ENCODE measurements around the gene MOCS1.

Gene MOCS1

DNA sequence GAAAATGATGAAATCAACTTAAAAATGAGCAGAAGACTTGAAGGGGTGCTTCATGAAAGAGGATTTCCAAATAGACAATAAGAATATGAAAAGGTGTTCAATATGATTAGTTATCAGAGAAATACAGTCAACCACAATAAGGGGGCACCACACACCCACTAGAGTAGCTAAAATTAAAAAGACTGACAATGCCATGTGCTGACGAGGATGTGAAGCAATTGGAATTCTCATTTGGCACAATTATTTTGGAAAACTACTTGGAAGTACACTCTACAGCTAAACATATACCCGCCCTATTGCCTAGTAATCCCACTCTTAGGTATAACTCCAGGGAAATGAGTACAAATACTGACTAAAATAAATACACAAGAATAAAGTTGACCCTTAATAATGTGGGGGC lies 45.0 kb downstream of the MOCS1 start:
- 100% methylated on average over 2 of the region's 2 CpGs for WGBS

DNA sequence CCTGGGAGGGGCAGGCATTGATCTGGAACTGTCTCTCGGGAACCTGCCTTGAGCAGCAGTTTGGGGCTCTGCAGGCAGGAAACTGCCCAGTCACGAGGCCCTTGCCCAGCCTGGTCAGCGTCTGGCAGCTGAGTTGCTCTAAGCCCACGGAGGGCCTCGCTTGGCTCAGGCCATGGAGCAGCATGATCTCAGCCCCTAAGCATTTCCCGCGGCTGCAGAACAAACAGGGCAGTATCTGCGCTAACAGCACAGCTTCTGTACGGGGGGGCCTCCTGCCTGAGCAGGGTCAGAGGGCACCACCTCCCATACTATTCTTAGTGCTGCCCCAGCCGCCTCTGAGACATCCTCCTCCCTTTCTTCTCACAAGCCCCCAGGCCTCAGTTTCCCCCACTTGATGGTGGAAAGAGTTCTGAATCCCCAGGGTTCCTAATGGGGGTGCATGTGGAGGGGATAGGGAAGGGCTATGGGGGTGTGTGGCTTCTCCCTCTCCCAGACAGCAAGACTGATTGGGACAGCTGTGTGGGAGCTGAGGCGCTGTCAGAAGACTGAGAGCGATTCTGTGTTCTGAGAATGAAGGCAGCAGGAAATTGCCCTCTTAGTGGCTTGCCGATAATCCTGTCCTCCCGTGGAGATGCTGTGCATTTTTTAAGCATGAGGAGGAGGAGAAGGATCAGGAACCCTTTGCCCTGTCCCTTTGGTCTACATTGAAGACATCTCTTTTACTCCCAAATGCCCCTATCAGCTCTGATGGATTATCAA lies 46.4 kb downstream of the MOCS1 start:
- Histone ChIP-seq H3K14ac (ENCODE audit: low read length in 2 of 2) (no peak overlapping the region), H3K27me3 (ENCODE audit: control insufficient read depth in 1 of 2, insufficient read depth in 1 of 2, low read length in 2 of 2) (no peaks in the 10 kb centered on the region), H4K8ac (ENCODE audit: low read length) (peak overlapping the region; percentile 93), H3K9me3 (ENCODE audit: control insufficient read depth, low read length) (no peaks in the 10 kb centered on the region), H3K4me2 (ENCODE audit: low read length, poor library complexity, severe bottlenecking) (no peak overlapping the region), H3K9ac (ENCODE audit: low read length) (peak overlapping the region; percentile 51), H3K4ac (ENCODE audit: low read depth in 1 of 2, low read length in 2 of 2) (peak overlapping the region; percentile 52 to 64), H2BK5ac (ENCODE audit: low read depth, low read length, poor library complexity, severe bottlenecking) (peak overlapping the region; percentile 99), H2AK5ac (ENCODE audit: low read length, severe bottlenecking) (peak overlapping the region; percentile 92), H3K79me1 (replicated peaks; ENCODE audit: low read length, poor library complexity, severe bottlenecking) (no peaks in the 10 kb centered on the region), H3K4me3 (ENCODE audit: insufficient read depth in 1 of 2, low read depth in 1 of 2, low read length in 2 of 2) (no peak overlapping the region), H2BK12ac (ENCODE audit: low read length in 2 of 2) (peak overlapping the region; percentile 76 to 95), H3K27ac (ENCODE audit: low read length, poor library complexity, severe bottlenecking) (peak overlapping the region; percentile 94), H2BK15ac (ENCODE audit: low read depth, poor library complexity, severe bottlenecking) (peak overlapping the region; percentile 87), H3K4me1 (ENCODE audit: control insufficient read depth, insufficient read depth, low read depth, low read length) (peaks cover 51% of the 10 kb centered on the region), H3K18ac (ENCODE audit: low read depth in 1 of 2, low read length in 2 of 2) (peak overlapping the region; percentile 89 to 97), H2AFZ (ENCODE audit: low read depth, low read length) (peak overlapping the region; percentile 34), H3K36me3 (ENCODE audit: control insufficient read depth in 1 of 2, insufficient read depth in 2 of 2, low read depth in 1 of 2, low read length in 2 of 2) (peaks cover 0 to 5% of the 10 kb centered on the region in 2 experiments), H3K23ac (ENCODE audit: low read length in 2 of 2) (no peak overlapping the region), H2BK120ac (ENCODE audit: low read depth, low read length) (peak overlapping the region; percentile 93), H4K91ac (ENCODE audit: low read length) (peak overlapping the region; percentile 95)
- peak; percentile 96 for DNase-seq
- 0% methylated on average over 12 of the region's 14 CpGs for WGBS

More for the DNA sequence above, 45.0 kb downstream of the MOCS1 start:
- Histone ChIP-seq H3K9ac (ENCODE audit: low read length) (no peak overlapping the region), H3K4me2 (ENCODE audit: low read length, poor library complexity, severe bottlenecking) (no peak overlapping the region), H3K27me3 (ENCODE audit: control insufficient read depth in 1 of 2, insufficient read depth in 1 of 2, low read length in 2 of 2) (no peaks in the 10 kb centered on the region), H3K36me3 (ENCODE audit: control insufficient read depth in 1 of 2, insufficient read depth in 2 of 2, low read depth in 1 of 2, low read length in 2 of 2) (peaks cover 0 to 5% of the 10 kb centered on the region in 2 experiments), H2BK15ac (ENCODE audit: low read depth, poor library complexity, severe bottlenecking) (no peak overlapping the region), H2BK12ac (ENCODE audit: low read length in 2 of 2) (no peak overlapping the region), H3K4me1 (ENCODE audit: control insufficient read depth, insufficient read depth, low read depth, low read length) (peaks cover 47% of the 10 kb centered on the region), H3K4me3 (ENCODE audit: insufficient read depth in 1 of 2, low read depth in 1 of 2, low read length in 2 of 2) (no peak overlapping the region), H3K4ac (ENCODE audit: low read depth in 1 of 2, low read length in 2 of 2) (no peak overlapping the region), H4K8ac (ENCODE audit: low read length) (no peak overlapping the region), H2BK120ac (ENCODE audit: low read depth, low read length) (no peak overlapping the region), H3K14ac (ENCODE audit: low read length in 2 of 2) (no peak overlapping the region), H4K91ac (ENCODE audit: low read length) (no peak overlapping the region), H3K79me1 (replicated peaks; ENCODE audit: low read length, poor library complexity, severe bottlenecking) (no peaks in the 10 kb centered on the region), H3K9me3 (ENCODE audit: control insufficient read depth, low read length) (no peaks in the 10 kb centered on the region), H3K23ac (ENCODE audit: low read length in 2 of 2) (no peak overlapping the region), H2BK5ac (ENCODE audit: low read depth, low read length, poor library complexity, severe bottlenecking) (no peak overlapping the region), H2AFZ (ENCODE audit: low read depth, low read length) (no peak overlapping the region), H3K27ac (ENCODE audit: low read length, poor library complexity, severe bottlenecking) (no peak overlapping the region), H3K18ac (ENCODE audit: low read depth in 1 of 2, low read length in 2 of 2) (no peak overlapping the region), H2AK5ac (ENCODE audit: low read length, severe bottlenecking) (no peak overlapping the region)
- DNase-seq, result no peak

- H3K23ac ChIP-seq (ENCODE audit: low read length in 2 of 2), result peak overlapping the region in 1 of 2 experiments; percentile 83
- H3K4ac ChIP-seq (ENCODE audit: low read depth in 1 of 2, low read length in 2 of 2), result peak overlapping the region; percentile 71 to 85
- no peak overlapping the region for H3K9ac ChIP-seq (ENCODE audit: low read length)
- H3K18ac ChIP-seq (ENCODE audit: low read depth in 1 of 2, low read length in 2 of 2), result peak overlapping the region; percentile 68 to 76
- H3K36me3 ChIP-seq (ENCODE audit: control insufficient read depth in 1 of 2, insufficient read depth in 2 of 2, low read depth in 1 of 2, low read length in 2 of 2), result peaks cover 0 to 5% of the 10 kb centered on the region in 2 experiments
- no peak overlapping the region for H3K14ac ChIP-seq (ENCODE audit: low read length in 2 of 2)
- no peak for DNase-seq
- no peak overlapping the region for H3K4me3 ChIP-seq (ENCODE audit: insufficient read depth in 1 of 2, low read depth in 1 of 2, low read length in 2 of 2)
- peak overlapping the region; percentile 64 to 94 for H2BK12ac ChIP-seq (ENCODE audit: low read length in 2 of 2)
- peak overlapping the region; percentile 99 for H2BK5ac ChIP-seq (ENCODE audit: low read depth, low read length, poor library complexity, severe bottlenecking)
- H3K4me2 ChIP-seq (ENCODE audit: low read length, poor library complexity, severe bottlenecking), result no peak overlapping the region
- no peaks in the 10 kb centered on the region for H3K9me3 ChIP-seq (ENCODE audit: control insufficient read depth, low read length)
- no peak overlapping the region for H2AFZ ChIP-seq (ENCODE audit: low read depth, low read length)
- peak overlapping the region; percentile 55 for H2BK15ac ChIP-seq (ENCODE audit: low read depth, poor library complexity, severe bottlenecking)
- peak overlapping the region; percentile 98 for H2AK5ac ChIP-seq (ENCODE audit: low read length, severe bottlenecking)
- peaks cover 52% of the 10 kb centered on the region for H3K4me1 ChIP-seq (ENCODE audit: control insufficient read depth, insufficient read depth, low read depth, low read length)
- H3K79me1 ChIP-seq (replicated peaks; ENCODE audit: low read length, poor library complexity, severe bottlenecking), result no peaks in the 10 kb centered on the region
- peak overlapping the region; percentile 93 for H2BK120ac ChIP-seq (ENCODE audit: low read depth, low read length)
- no peaks in the 10 kb centered on the region for H3K27me3 ChIP-seq (ENCODE audit: control insufficient read depth in 1 of 2, insufficient read depth in 1 of 2, low read length in 2 of 2)
- H4K8ac ChIP-seq (ENCODE audit: low read length), result peak overlapping the region; percentile 54
- peak overlapping the region; percentile 94 for H3K27ac ChIP-seq (ENCODE audit: low read length, poor library complexity, severe bottlenecking)
- peak overlapping the region; percentile 28 for H4K91ac ChIP-seq (ENCODE audit: low read length)
- WGBS, result 43% methylated on average over 1 of the region's 2 CpGs
Observed at GRCh38 chr6:39886871-39887270, 47.4 kb downstream of the MOCS1 start.

DNA sequence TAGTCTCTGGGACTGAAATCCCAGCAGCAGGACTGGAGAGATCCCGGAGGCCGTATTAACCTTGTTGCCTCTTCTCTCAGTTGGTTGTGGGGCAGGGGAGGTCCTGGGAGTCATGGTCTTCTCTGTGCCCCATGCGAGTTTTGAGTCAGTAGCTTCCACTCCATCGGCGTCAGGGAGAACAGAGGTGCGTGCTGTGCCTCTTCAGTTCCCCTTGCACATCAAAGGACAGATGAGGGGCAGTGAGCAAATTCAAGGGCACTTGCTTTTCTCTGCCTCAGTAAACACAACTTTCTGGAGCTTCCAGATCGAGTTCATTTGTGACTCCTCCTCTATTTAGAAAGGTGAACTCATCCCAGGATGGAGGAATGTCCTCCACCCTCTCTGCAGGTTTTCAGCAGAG lies 48.6 kb downstream of the MOCS1 start:
- H2BK120ac ChIP-seq (ENCODE audit: low read depth, low read length), result peak overlapping the region; percentile 93
- H3K4me1 ChIP-seq (ENCODE audit: control insufficient read depth, insufficient read depth, low read depth, low read length), result peaks cover 50% of the 10 kb centered on the region
- no peaks in the 10 kb centered on the region for H3K36me3 ChIP-seq (ENCODE audit: control insufficient read depth in 1 of 2, insufficient read depth in 2 of 2, low read depth in 1 of 2, low read length in 2 of 2)
- H3K4me3 ChIP-seq (ENCODE audit: insufficient read depth in 1 of 2, low read depth in 1 of 2, low read length in 2 of 2), result no peak overlapping the region
- WGBS, result 96% methylated on average over 7 of the region's 7 CpGs
- H2AFZ ChIP-seq (ENCODE audit: low read depth, low read length), result no peak overlapping the region
- no peak overlapping the region for H3K23ac ChIP-seq (ENCODE audit: low read length in 2 of 2)
- no peak overlapping the region for H3K14ac ChIP-seq (ENCODE audit: low read length in 2 of 2)
- H3K9ac ChIP-seq (ENCODE audit: low read length), result no peak overlapping the region
- no peak overlapping the region for H3K4me2 ChIP-seq (ENCODE audit: low read length, poor library complexity, severe bottlenecking)
- H4K8ac ChIP-seq (ENCODE audit: low read length), result peak overlapping the region; percentile 39
- no peak overlapping the region for H2BK15ac ChIP-seq (ENCODE audit: low read depth, poor library complexity, severe bottlenecking)
- no peaks in the 10 kb centered on the region for H3K9me3 ChIP-seq (ENCODE audit: control insufficient read depth, low read length)
- H3K18ac ChIP-seq (ENCODE audit: low read depth in 1 of 2, low read length in 2 of 2), result peak overlapping the region; percentile 24 to 74
- no peaks in the 10 kb centered on the region for H3K79me1 ChIP-seq (replicated peaks; ENCODE audit: low read length, poor library complexity, severe bottlenecking)
- H4K91ac ChIP-seq (ENCODE audit: low read length), result no peak overlapping the region
- peak overlapping the region; percentile 51 to 70 for H2BK12ac ChIP-seq (ENCODE audit: low read length in 2 of 2)
- no peaks in the 10 kb centered on the region for H3K27me3 ChIP-seq (ENCODE audit: control insufficient read depth in 1 of 2, insufficient read depth in 1 of 2, low read length in 2 of 2)
- H3K4ac ChIP-seq (ENCODE audit: low read depth in 1 of 2, low read length in 2 of 2), result peak overlapping the region in 1 of 2 experiments; percentile 53
- peak overlapping the region; percentile 98 for H2AK5ac ChIP-seq (ENCODE audit: low read length, severe bottlenecking)
- H3K27ac ChIP-seq (ENCODE audit: low read length, poor library complexity, severe bottlenecking), result no peak overlapping the region
- no peak for DNase-seq
- no peak overlapping the region for H2BK5ac ChIP-seq (ENCODE audit: low read depth, low read length, poor library complexity, severe bottlenecking)
